IMR-90 (cell line): ENCODE results near the gene ADAMTS17. TPM values are rescaled to one million over a fixed set of nuclear protein-coding genes. Genes with fewer than 3 reads are reported as not detected.

Source experiments
- ATAC-seq: fragments of 200-7000 bp; cut with Tn5 transposase; 2 replicates; pipeline ENCODE4 v1.9.1; 2020; ENCODE audit warnings: low read depth, mild to moderate bottlenecking, moderate library complexity
- BruUV-seq: library from RNA; stranded (reverse); fragments of 400-500 nt; replicated peaks from 2 replicates; lab custom pipeline; 2021; lab: Mats Ljungman, UMichigan
- CTCF ChIA-PET: fragments of 300-600 bp; formaldehyde crosslinking; extraction: SDS; loops from one replicate; lab custom pipeline; 2021; ENCODE audit warnings: antibody characterized with exemption; lab: Yijun Ruan, JAX
- POLR2A ChIA-PET: fragments of 300-600 bp; sonication (Branson Sonifier 250); formaldehyde crosslinking; loops from one replicate; lab custom pipeline; 2022; ENCODE audit warnings: antibody characterized with exemption; ENCODE audit not compliant: unreplicated experiment; lab: Charles Lee
- DNase-seq: peaks from one replicate; pipeline ENCODE4 v3.0.0; 2013
- H2AFZ ChIP-seq: replicated peaks from 2 replicates; pipeline ENCODE3; 2013; ENCODE audit warnings: low read length, mild to moderate bottlenecking; ENCODE audit not compliant: poor library complexity
- H2AK5ac ChIP-seq: 2 replicates; pipeline ENCODE4 v1.6.1; 2013; ENCODE audit warnings: low read depth, low read length, inconsistent platforms
- H2AK9ac ChIP-seq: replicated peaks from 2 replicates; pipeline ENCODE3; 2013; ENCODE audit warnings: mild to moderate bottlenecking, low read depth, low read length, moderate library complexity; ENCODE audit not compliant: poor library complexity
- H2BK120ac ChIP-seq: 2 replicates; pipeline ENCODE4 v1.6.1; 2013; ENCODE audit warnings: low read depth, low read length, inconsistent platforms
- H2BK15ac ChIP-seq: 3 replicates; pipeline ENCODE4 v1.6.1; 2013; ENCODE audit warnings: low read depth, low read length, inconsistent platforms
- H2BK20ac ChIP-seq: 2 replicates; pipeline ENCODE4 v1.6.1; 2013; ENCODE audit warnings: low read depth, mild to moderate bottlenecking, inconsistent platforms, low read length, moderate library complexity
- H2BK5ac ChIP-seq: 2 replicates; pipeline ENCODE4 v1.6.1; 2013; ENCODE audit warnings: mild to moderate bottlenecking, low read depth, low read length, inconsistent platforms; ENCODE audit not compliant: poor library complexity, severe bottlenecking
- H3K14ac ChIP-seq: replicated peaks from 2 replicates; pipeline ENCODE4 v1.6.1; 2013; ENCODE audit warnings: low read depth, low read length, inconsistent platforms
- H3K18ac ChIP-seq: 2 replicates; pipeline ENCODE4 v1.6.1; 2013; ENCODE audit warnings: low read depth, low read length, control low read depth
- H3K23ac ChIP-seq: 2 replicates; pipeline ENCODE4 v1.6.1; 2013; ENCODE audit warnings: low read depth, low read length, inconsistent platforms
- H3K27ac ChIP-seq: 2 replicates; pipeline ENCODE4 v1.5.1; 2013; ENCODE audit warnings: mild to moderate bottlenecking, control low read depth, low read length; ENCODE audit not compliant: insufficient read depth
- H3K27me3 ChIP-seq: 2 replicates; pipeline ENCODE4 v1.6.1; 2013; ENCODE audit warnings: low read length; ENCODE audit not compliant: control insufficient read depth, insufficient read depth
- H3K36me3 ChIP-seq: 2 replicates; pipeline ENCODE4 v1.6.1; 2013; ENCODE audit warnings: low read length, mixed read lengths; ENCODE audit not compliant: control insufficient read depth, insufficient read depth
- H3K4ac ChIP-seq: 2 replicates; pipeline ENCODE4 v1.6.1; 2013; ENCODE audit warnings: low read depth, low read length, inconsistent platforms
- H3K4me1 ChIP-seq: 2 replicates; pipeline ENCODE4 v1.6.1; 2013; ENCODE audit warnings: low read length, mixed read lengths; ENCODE audit not compliant: control insufficient read depth, insufficient read depth
- H3K4me2 ChIP-seq: 2 replicates; pipeline ENCODE4 v1.6.1; 2013; ENCODE audit warnings: low read depth, mild to moderate bottlenecking, control low read depth, low read length, moderate library complexity
- H3K4me3 ChIP-seq: 2 replicates; pipeline ENCODE4 v1.5.1; 2013; ENCODE audit warnings: low read depth, mild to moderate bottlenecking, control low read depth, low read length, moderate library complexity; ENCODE audit not compliant: insufficient read depth
- H3K56ac ChIP-seq: 2 replicates; pipeline ENCODE4 v1.6.1; 2013; ENCODE audit warnings: low read length, inconsistent platforms; ENCODE audit not compliant: insufficient read depth; ENCODE audit errors: extremely low read depth
- H3K79me1 ChIP-seq, 2 experiments: 2 replicates each; pipeline ENCODE4 v1.6.1; 2013; ENCODE audit warnings: low read length in 2 of 2, inconsistent platforms in 1 of 2, low read depth in 1 of 2
- H3K9ac ChIP-seq: 2 replicates; pipeline ENCODE4 v1.6.1; 2013; ENCODE audit warnings: low read depth, low read length, control low read depth
- H3K9me1 ChIP-seq: 2 replicates; pipeline ENCODE4 v1.6.1; 2013; ENCODE audit warnings: low read length, inconsistent platforms; ENCODE audit not compliant: insufficient read depth
- H3K9me3 ChIP-seq: 2 replicates; pipeline ENCODE4 v1.6.1; 2013; ENCODE audit warnings: low read length; ENCODE audit not compliant: control insufficient read depth, insufficient read depth
- H4K20me1 ChIP-seq: 2 replicates; pipeline ENCODE4 v1.6.1; 2013; ENCODE audit warnings: low read length, inconsistent platforms; ENCODE audit not compliant: insufficient read depth
- H4K5ac ChIP-seq: 2 replicates; pipeline ENCODE4 v1.6.1; 2013; ENCODE audit warnings: mild to moderate bottlenecking, low read depth, low read length, control low read depth
- H4K8ac ChIP-seq, 2 experiments: 2 replicates each; pipeline ENCODE4 v1.6.1; 2013; ENCODE audit warnings: low read depth in 2 of 2, low read length in 2 of 2, control low read depth in 1 of 2, inconsistent platforms in 1 of 2
- H4K91ac ChIP-seq: 2 replicates; pipeline ENCODE4 v1.6.1; 2013; ENCODE audit warnings: low read depth, low read length, inconsistent platforms; ENCODE audit not compliant: insufficient read depth
- BHLHE40 ChIP-seq: fragments of 150-350 bp; IDR thresholded peaks from 2 replicates; pipeline ENCODE4 v1.6.1; 2016; ENCODE audit warnings: mild to moderate bottlenecking, low read depth, low read length
- CHD1 ChIP-seq: IDR thresholded peaks from 2 replicates; pipeline ENCODE4 v1.6.1; 2012; ENCODE audit warnings: low read depth, low read length, improper control_type of control experiment
- FOS ChIP-seq: fragments of 150-350 bp; IDR thresholded peaks from 2 replicates; pipeline ENCODE4 v1.6.1; 2016; ENCODE audit warnings: low read depth, low read length
- MAFK ChIP-seq: IDR thresholded peaks from 2 replicates; pipeline ENCODE4 v1.6.1; 2012; ENCODE audit warnings: low read depth, low read length, improper control_type of control experiment
- MAZ ChIP-seq: IDR thresholded peaks from 2 replicates; pipeline ENCODE4 v1.6.1; 2012; ENCODE audit warnings: low read depth, mild to moderate bottlenecking, low read length, improper control_type of control experiment, moderate library complexity, borderline replicate concordance
- NFE2L2 ChIP-seq: fragments of 150-350 bp; IDR thresholded peaks from 2 replicates; pipeline ENCODE4 v1.6.1; 2016; ENCODE audit warnings: low read depth, mild to moderate bottlenecking, low read length
- RAD21 ChIP-seq: IDR thresholded peaks from 2 replicates; pipeline ENCODE4 v1.6.1; 2012; ENCODE audit warnings: low read length, improper control_type of control experiment
- RCOR1 ChIP-seq: IDR thresholded peaks from 2 replicates; pipeline ENCODE4 v1.6.1; 2012; ENCODE audit warnings: mild to moderate bottlenecking, low read length, improper control_type of control experiment; ENCODE audit not compliant: insufficient replicate concordance
- RFX5 ChIP-seq: IDR thresholded peaks from 2 replicates; pipeline ENCODE4 v1.8.0; 2012; ENCODE audit warnings: low read depth, mild to moderate bottlenecking, low read length, moderate library complexity
- SMC3 ChIP-seq: fragments of 150-350 bp; IDR thresholded peaks from 2 replicates; pipeline ENCODE4 v1.6.1; 2016; ENCODE audit warnings: low read depth, mild to moderate bottlenecking, antibody characterized with exemption, low read length, moderate library complexity
- WGBS, 2 experiments: methylation state at CpG; one replicate each; pipeline versions ENCODE4 v1.1.5 to v1.1.7; 2013; ENCODE audit warnings: missing lambda C conversion rate in 2 of 2; ENCODE audit not compliant: insufficient read length in 1 of 2; ENCODE audit errors: extremely low coverage in 2 of 2; 5-methylcytosine and 5-hydroxymethylcytosine counted together
- dilution Hi-C: fragments of 300-500 bp; cut with HindIII; formaldehyde crosslinking; loops from one replicate; pipeline ENCODE4 v1.14.3; 2018; ENCODE audit warnings: low sequenced_read_pairs; ENCODE audit not compliant: unreplicated experiment
- in situ Hi-C: fragments of 300-500 bp; cut with MboI; formaldehyde crosslinking; loops from 3 replicates; pipeline ENCODE4 v1.14.3; 2019; ENCODE audit warnings: low sequenced_read_pairs, inconsistent platforms, mixed read lengths
- intact Hi-C: fragments of 100-400 bp; cut with micrococcal nuclease; formaldehyde crosslinking; loops from 2 replicates; pipeline ENCODE4 v1.10.0; 2022
- polyA plus RNA-seq, 3 experiments: library from polyadenylated mRNA; depleted of rRNA; stranded (reverse); fragments of >200 nt; gene quantifications; 2 replicates each; pipeline ENCODE4 v1.2.3, GENCODE V29; 2012; ENCODE audit warnings: low replicate concordance in 1 of 3
- total RNA-seq: library from RNA; depleted of rRNA; stranded (reverse); fragments of >200 nt; gene quantifications from 2 replicates; pipeline ENCODE4 v1.2.3, GENCODE V29; 2012
- TF ChIP-seq, protein P1 (sequence below): conservative IDR thresholded peaks from 2 replicates; pipeline ENCODE4 v1.5.1; 2012; ENCODE audit warnings: mild to moderate bottlenecking, low read depth, low read length, improper control_type of control experiment
- TF ChIP-seq, protein P2 (sequence below): fragments of 150-350 bp; IDR thresholded peaks from 2 replicates; pipeline ENCODE4 v1.6.1; 2016; ENCODE audit warnings: low read depth, mild to moderate bottlenecking, low read length, moderate library complexity, borderline replicate concordance
- TF ChIP-seq, protein P3 (sequence below): fragments of 150-350 bp; IDR thresholded peaks from 2 replicates; pipeline ENCODE4 v1.6.1; 2017; ENCODE audit warnings: mild to moderate bottlenecking, antibody characterized with exemption, low read length, low read depth

Gene ADAMTS17
- total and polyA plus RNA-seq, 2 of the 4 experiments (the other 2 are of a cell fraction) = 0.03 TPM; not detected in 1

DNA sequence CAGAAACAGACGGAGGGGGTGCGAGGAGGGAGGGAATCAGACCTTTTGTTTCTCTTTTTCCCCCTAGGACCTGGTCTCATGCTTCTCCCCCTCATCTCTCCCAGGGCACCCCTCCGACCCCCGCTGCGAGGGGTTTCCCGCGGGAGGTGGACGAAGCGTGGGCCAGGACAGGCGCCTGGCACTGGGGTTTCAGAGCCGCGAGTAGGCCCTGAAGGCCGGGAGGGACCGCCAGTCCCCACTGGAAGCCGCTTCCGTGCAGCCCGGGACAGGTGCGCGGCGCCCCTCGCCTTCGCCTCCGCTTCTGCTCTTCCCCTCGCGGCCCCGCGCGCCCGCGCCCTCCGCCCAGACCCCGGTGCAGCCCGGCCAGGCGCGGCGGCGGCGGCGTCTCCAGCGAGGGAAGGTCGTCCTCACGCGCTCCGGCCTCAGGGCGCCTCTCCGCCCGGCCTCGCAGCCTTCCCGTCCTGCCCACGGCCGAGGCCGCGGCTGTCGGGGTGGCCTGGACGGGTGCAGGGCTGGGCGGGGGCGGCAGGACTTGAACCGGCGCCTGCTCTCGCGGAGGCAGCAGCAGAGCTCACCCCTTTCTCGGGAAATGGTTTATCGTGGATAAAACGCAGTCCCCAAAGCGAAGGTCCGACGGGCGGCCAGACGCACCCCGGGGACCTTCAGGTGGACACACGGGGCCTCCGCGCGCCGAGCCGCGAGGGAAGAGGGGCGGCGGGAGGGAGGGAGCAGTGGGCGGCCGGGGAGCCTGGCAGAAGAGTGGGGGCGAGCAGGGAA, 31.5 kb upstream of the ADAMTS17 start:
- Histone ChIP-seq H2BK15ac (no peak overlapping the region), H2BK5ac (no peak overlapping the region), H3K9me3 (peaks cover 9% of the 10 kb centered on the region), H3K36me3 (no peaks in the 10 kb centered on the region), H3K4me1 (no peaks in the 10 kb centered on the region), H3K56ac (no peak overlapping the region), H4K8ac (no peak overlapping the region), H3K79me1 (no peaks in the 10 kb centered on the region), H3K4me2 (no peak overlapping the region), H3K4me3 (no peak overlapping the region), H2BK120ac (no peak overlapping the region), H3K4ac (no peak overlapping the region), H3K27ac (no peak overlapping the region), H2AFZ (no peak overlapping the region), H3K14ac (no peak overlapping the region), H4K5ac (no peak overlapping the region), H3K9ac (no peak overlapping the region), H4K91ac (no peak overlapping the region), H3K27me3 (no peaks in the 10 kb centered on the region), H3K9me1 (no peaks in the 10 kb centered on the region), H2BK20ac (no peak overlapping the region), H3K23ac (no peak overlapping the region), H2AK5ac (no peak overlapping the region), H4K20me1 (no peaks in the 10 kb centered on the region), H2AK9ac (no peak overlapping the region), H3K18ac (no peak overlapping the region)
- dilution Hi-C loops = no loop called here
- WGBS, 2 experiments = 5% methylated on average over 22 of the region's 82 CpGs; no CpG with 5 or more reads in 1 of the 2 experiments
- no TSS peak for BruUV-seq
- no peak for DNase-seq
- intact Hi-C loops = no loop called here
- in situ Hi-C loops = no loop called here
- TF ChIP-seq RCOR1 (no peak), CHD1 (no peak), MAZ (no peak), FOS (no peak), RFX5 (no peak), NFE2L2 (no peak), MAFK (no peak), RAD21 (no peak), SMC3 (no peak), BHLHE40 (no peak)
- TF ChIP-seq, protein P1, sequence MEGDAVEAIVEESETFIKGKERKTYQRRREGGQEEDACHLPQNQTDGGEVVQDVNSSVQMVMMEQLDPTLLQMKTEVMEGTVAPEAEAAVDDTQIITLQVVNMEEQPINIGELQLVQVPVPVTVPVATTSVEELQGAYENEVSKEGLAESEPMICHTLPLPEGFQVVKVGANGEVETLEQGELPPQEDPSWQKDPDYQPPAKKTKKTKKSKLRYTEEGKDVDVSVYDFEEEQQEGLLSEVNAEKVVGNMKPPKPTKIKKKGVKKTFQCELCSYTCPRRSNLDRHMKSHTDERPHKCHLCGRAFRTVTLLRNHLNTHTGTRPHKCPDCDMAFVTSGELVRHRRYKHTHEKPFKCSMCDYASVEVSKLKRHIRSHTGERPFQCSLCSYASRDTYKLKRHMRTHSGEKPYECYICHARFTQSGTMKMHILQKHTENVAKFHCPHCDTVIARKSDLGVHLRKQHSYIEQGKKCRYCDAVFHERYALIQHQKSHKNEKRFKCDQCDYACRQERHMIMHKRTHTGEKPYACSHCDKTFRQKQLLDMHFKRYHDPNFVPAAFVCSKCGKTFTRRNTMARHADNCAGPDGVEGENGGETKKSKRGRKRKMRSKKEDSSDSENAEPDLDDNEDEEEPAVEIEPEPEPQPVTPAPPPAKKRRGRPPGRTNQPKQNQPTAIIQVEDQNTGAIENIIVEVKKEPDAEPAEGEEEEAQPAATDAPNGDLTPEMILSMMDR = no peak
- TF ChIP-seq, protein P2, sequence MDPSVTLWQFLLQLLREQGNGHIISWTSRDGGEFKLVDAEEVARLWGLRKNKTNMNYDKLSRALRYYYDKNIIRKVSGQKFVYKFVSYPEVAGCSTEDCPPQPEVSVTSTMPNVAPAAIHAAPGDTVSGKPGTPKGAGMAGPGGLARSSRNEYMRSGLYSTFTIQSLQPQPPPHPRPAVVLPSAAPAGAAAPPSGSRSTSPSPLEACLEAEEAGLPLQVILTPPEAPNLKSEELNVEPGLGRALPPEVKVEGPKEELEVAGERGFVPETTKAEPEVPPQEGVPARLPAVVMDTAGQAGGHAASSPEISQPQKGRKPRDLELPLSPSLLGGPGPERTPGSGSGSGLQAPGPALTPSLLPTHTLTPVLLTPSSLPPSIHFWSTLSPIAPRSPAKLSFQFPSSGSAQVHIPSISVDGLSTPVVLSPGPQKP = no peak
- TF ChIP-seq, protein P3, sequence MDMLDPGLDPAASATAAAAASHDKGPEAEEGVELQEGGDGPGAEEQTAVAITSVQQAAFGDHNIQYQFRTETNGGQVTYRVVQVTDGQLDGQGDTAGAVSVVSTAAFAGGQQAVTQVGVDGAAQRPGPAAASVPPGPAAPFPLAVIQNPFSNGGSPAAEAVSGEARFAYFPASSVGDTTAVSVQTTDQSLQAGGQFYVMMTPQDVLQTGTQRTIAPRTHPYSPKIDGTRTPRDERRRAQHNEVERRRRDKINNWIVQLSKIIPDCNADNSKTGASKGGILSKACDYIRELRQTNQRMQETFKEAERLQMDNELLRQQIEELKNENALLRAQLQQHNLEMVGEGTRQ = no peak
- CTCF ChIA-PET = no interaction called here
- POLR2A ChIA-PET = no interaction called here
- ATAC-seq = no peak
